Fibroblast of villous mesenchyme (primary cell): ENCODE measurements around the gene IL1RL2. TPM values are rescaled to one million over a fixed set of nuclear protein-coding genes. Genes with fewer than 3 reads are reported as not detected.

ENCODE experiments used
- DNase-seq: peaks from one replicate; pipeline ENCODE4 v3.0.0-alpha.2; 2010; ENCODE audit warnings: low read depth
- H3K4me3 ChIP-seq: 2 replicates; pipeline ENCODE4 v1.5.1; 2011; ENCODE audit warnings: low read depth, mild to moderate bottlenecking, low read length
- total RNA-seq: library from RNA; depleted of rRNA; stranded (reverse); fragments of >200 nt; gene quantifications from 2 replicates; pipeline ENCODE4 v1.2.3, GENCODE V29; 2012
- TF ChIP-seq, protein P1 (sequence below): IDR thresholded peaks from 2 replicates; pipeline ENCODE4 v1.5.1; 2012; ENCODE audit warnings: low read depth, mild to moderate bottlenecking, low read length; ENCODE audit not compliant: insufficient read depth

IL1RL2 gene
- total RNA-seq, 1 donor, result 1.3 TPM

- no peak for DNase-seq
These were observed 49.3 kb downstream of the IL1RL2 start for GRCh38 chr2:102236132-102236531.

DNA sequence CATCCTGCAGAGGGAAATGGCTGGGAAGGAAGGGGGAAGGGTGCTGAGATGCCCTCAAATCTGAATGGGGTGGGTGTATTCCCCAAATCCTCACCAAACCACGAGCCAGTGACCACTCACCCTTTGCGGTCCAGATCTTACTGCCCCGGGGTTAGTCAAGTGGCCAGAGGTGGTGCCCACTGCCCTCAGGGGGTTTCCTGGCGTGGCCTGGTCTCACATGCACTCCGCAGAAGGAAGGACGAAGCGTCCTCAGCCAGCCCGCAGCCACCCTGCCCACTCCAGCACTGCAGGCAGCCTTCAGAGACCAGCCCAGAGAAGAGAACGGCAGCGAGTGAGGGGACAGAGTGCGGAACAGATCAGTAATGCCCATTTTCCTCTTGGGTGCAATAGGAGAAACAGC, 50.4 kb downstream of the IL1RL2 start:
- no peak for DNase-seq
- no peak overlapping the region for H3K4me3 ChIP-seq
- TF ChIP-seq, protein P1, sequence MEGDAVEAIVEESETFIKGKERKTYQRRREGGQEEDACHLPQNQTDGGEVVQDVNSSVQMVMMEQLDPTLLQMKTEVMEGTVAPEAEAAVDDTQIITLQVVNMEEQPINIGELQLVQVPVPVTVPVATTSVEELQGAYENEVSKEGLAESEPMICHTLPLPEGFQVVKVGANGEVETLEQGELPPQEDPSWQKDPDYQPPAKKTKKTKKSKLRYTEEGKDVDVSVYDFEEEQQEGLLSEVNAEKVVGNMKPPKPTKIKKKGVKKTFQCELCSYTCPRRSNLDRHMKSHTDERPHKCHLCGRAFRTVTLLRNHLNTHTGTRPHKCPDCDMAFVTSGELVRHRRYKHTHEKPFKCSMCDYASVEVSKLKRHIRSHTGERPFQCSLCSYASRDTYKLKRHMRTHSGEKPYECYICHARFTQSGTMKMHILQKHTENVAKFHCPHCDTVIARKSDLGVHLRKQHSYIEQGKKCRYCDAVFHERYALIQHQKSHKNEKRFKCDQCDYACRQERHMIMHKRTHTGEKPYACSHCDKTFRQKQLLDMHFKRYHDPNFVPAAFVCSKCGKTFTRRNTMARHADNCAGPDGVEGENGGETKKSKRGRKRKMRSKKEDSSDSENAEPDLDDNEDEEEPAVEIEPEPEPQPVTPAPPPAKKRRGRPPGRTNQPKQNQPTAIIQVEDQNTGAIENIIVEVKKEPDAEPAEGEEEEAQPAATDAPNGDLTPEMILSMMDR, result no peak

More at GRCh38 chr2:102236132-102236531, 49.3 kb downstream of the IL1RL2 start:
- H3K4me3 ChIP-seq, result no peak overlapping the region
- TF ChIP-seq, protein P1, result no peak

DNA sequence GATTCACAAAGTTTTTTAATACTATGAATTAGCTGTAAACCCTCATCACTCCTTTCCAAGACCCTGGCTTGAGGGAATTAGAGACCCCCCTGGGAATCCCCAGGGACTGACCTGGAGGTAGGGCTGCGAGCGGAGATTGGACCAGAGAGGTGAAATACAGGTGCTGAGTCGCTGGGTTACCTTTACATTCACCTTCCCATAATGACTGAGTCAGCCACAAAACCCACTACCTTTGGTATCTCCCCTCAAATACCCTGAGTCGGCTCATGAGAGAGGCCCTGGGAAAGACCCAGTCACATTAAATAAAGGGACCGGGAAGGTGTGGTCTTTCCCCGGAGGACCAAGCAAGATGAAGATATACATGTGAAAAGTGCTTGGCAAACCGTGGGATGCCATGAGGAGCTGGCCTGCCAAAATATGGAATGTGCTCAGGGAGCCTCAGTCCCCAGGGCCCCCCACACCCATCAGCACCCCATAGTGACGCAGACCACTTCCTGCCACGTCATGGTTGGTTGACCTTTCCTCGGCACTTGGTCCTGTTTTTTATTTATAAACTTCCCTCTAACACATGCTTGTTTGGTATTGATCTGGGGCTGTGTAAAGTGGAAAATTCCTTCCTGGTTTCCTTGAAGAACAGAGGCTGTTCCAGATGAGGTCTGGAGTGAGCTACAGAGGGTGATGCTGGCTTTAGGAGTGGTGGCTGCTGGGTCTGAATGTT, 51.4 kb downstream of the IL1RL2 start:
- DNase-seq, result peak; percentile 88
- TF ChIP-seq, protein P1, result no peak

GRCh38 chr2:102238778-102239177, 52.0 kb downstream of the IL1RL2 start:
- H3K4me3 ChIP-seq, result no peak overlapping the region
- TF ChIP-seq, protein P1, result no peak
- no peak for DNase-seq

More for the DNA sequence above, 51.4 kb downstream of the IL1RL2 start:
- H3K4me3 ChIP-seq, result no peak overlapping the region

DNA sequence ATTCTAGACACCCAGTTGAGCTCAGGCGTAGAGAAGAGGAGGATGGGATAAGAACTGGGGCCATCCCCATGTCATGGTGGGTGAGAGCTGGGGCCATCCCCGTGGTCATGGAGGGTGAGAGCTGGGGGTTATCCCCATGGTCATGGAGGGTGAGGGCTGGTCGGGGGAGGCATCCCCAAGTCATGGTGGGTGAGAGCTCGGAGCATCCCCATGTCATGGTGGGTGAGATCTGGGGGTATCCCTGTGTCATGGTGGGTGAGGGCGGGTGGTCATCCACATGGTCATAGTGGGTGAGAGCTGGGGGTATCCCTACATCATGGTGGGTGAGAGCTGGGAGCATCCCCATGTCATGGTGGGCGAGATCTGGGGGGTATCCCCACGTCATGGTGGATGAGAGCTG, 52.5 kb downstream of the IL1RL2 start:
- TF ChIP-seq, protein P1, result no peak
- DNase-seq, result no peak
- no peak overlapping the region for H3K4me3 ChIP-seq

DNA sequence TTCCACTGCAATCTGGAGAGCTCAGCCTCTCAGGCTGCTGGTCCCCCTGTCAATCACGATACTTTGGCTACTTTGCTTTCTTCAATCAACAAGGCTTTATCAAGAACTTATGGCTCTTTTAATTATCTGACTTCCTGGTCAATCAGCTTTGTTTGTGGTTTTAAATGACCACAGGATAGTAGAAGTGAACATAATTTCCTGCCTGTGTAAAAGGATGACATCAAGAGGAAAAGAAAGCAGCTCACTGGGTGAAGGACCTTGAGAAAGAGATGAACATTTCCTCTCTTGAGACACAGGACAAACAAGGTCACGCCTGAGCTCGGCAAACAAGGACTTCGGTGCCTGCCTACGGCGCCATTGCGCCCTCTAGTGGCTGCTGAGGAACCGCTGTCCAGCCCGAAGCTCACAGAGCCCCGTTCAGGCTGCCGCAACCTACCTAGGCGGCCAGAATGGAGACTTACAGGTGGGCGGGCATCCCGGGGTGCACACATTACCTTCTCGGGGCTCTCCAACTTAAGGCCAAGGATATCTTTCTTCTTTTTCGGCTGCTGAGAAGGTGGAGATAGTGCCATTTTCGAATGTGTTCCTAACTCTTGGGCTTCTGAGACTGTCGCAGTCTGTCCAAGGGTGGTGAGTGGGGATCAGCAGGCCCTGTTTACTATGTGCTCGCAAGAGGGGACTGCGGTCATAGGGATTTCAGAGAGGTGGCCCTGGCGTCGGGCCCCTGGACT, 54.0 kb downstream of the IL1RL2 start:
- peak; percentile 100 for DNase-seq
- no peak overlapping the region for H3K4me3 ChIP-seq
- TF ChIP-seq, protein P1, result peak; percentile 98
